K562 (cell line): ENCODE data around the gene TENT5A. TPM values are rescaled to one million over a fixed set of nuclear protein-coding genes. Genes with fewer than 3 reads are reported as not detected.

ENCODE experiments used
- ATAC-seq: fragments of 200-7000 bp; cut with Tn5 transposase; 3 replicates; pipeline ENCODE4 v1.9.1; 2020; ENCODE audit warnings: moderate library complexity
- BruUV-seq: library from RNA; stranded (reverse); fragments of 400-500 nt; replicated peaks from 2 replicates; lab custom pipeline; 2021; lab: Mats Ljungman, UMichigan
- CTCF ChIA-PET: fragments of 300-600 bp; formaldehyde crosslinking; extraction: SDS; loops from one replicate; lab custom pipeline; 2021; ENCODE audit warnings: low intra/inter-chr PET ratio; lab: Yijun Ruan, JAX
- POLR2A ChIA-PET: fragments of 300-600, 350-650 bp; sonication (Branson Sonifier 250); formaldehyde crosslinking; extraction: SDS; loops from one replicate; lab custom pipeline; 2021; ENCODE audit warnings: antibody characterized with exemption, inconsistent platforms; lab: Yijun Ruan, JAX
- DNase-seq, 4 experiments: peaks; one replicate each; pipeline versions ENCODE4 v3.0.0 to v3.0.0-alpha.2; 2011 to 2018; ENCODE audit warnings: low spot score in 3 of 4, mixed read lengths in 3 of 4; ENCODE audit errors: extremely low read depth in 1 of 4
- FAIRE-seq: peaks from 2 replicates; lab custom pipeline; 2011; peaks lifted over from hg19 to GRCh38; lab: Jason Lieb, UNC
- H2AFZ ChIP-seq: 2 replicates; pipeline ENCODE4 v1.6.0; 2011; ENCODE audit warnings: low read depth, low read length, control low read depth, inconsistent platforms
- H3K27ac ChIP-seq: fragments of 200-600 bp; 3 replicates; pipeline ENCODE4 v1.8.0; 2011; ENCODE audit warnings: low read depth, mild to moderate bottlenecking, control low read depth, inconsistent platforms, low read length, moderate library complexity, mixed read lengths; ENCODE audit errors: extremely low read depth
- H3K27me3 ChIP-seq, 2 experiments: fragments of 300-600 bp in 1 of 2; 2 replicates in 1 of 2; 3 replicates in 1 of 2; pipeline versions ENCODE4 v1.6.0 to v1.8.0; 2011; ENCODE audit warnings: inconsistent platforms in 2 of 2, low read length in 2 of 2, mild to moderate bottlenecking in 1 of 2, mixed read lengths in 1 of 2, moderate library complexity in 1 of 2; ENCODE audit not compliant: control insufficient read depth in 2 of 2, insufficient read depth in 2 of 2
- H3K36me3 ChIP-seq: fragments of 300-600 bp; 3 replicates; pipeline ENCODE4 v1.8.0; 2011; ENCODE audit warnings: mild to moderate bottlenecking, low read length, inconsistent platforms; ENCODE audit not compliant: control insufficient read depth, insufficient read depth
- H3K4me1 ChIP-seq, 2 experiments: fragments of 200-600 bp in 1 of 2; replicated peaks in 1 of 2; 2 replicates in 1 of 2; 3 replicates in 1 of 2; pipeline versions ENCODE4 v1.5.1 to v1.8.0; 2011; ENCODE audit warnings: inconsistent platforms in 2 of 2, low read length in 2 of 2, mild to moderate bottlenecking in 1 of 2, mixed read lengths in 1 of 2, moderate library complexity in 1 of 2; ENCODE audit not compliant: control insufficient read depth in 2 of 2, insufficient read depth in 2 of 2
- H3K4me2 ChIP-seq: 2 replicates; pipeline ENCODE4 v1.6.1; 2011; ENCODE audit warnings: low read length, control low read depth, inconsistent platforms, mixed read lengths; ENCODE audit not compliant: insufficient read depth
- H3K4me3 ChIP-seq: fragments of 200-600 bp; sonication (generic), shearing (Covaris generic); 2 replicates; pipeline ENCODE4 v1.5.1; 2016; ENCODE audit warnings: control low read depth, inconsistent platforms
- H3K79me2 ChIP-seq: fragments of 200-600 bp; 3 replicates; pipeline ENCODE4 v1.8.0; 2011; ENCODE audit warnings: low read length, inconsistent platforms; ENCODE audit not compliant: control insufficient read depth, insufficient read depth
- H3K9ac ChIP-seq, 2 experiments: 2 replicates each; pipeline versions ENCODE4 v1.6.0 to v1.6.1; 2011; ENCODE audit warnings: low read depth in 2 of 2, low read length in 2 of 2, control low read depth in 1 of 2, inconsistent platforms in 1 of 2, mild to moderate bottlenecking in 1 of 2, mixed read lengths in 1 of 2; ENCODE audit not compliant: insufficient read depth in 1 of 2
- H3K9me1 ChIP-seq: one replicate; pipeline ENCODE4 v1.6.0; 2011; ENCODE audit warnings: inconsistent platforms, mild to moderate bottlenecking, low read length, moderate library complexity; ENCODE audit not compliant: control insufficient read depth, insufficient read depth
- H3K9me3 ChIP-seq: replicated peaks from 2 replicates; pipeline ENCODE4 v1.5.1; 2011; ENCODE audit warnings: low read depth, low read length, inconsistent platforms; ENCODE audit not compliant: control insufficient read depth, insufficient read depth
- H4K20me1 ChIP-seq: replicated peaks from 2 replicates; pipeline ENCODE4 v1.6.1; 2011; ENCODE audit warnings: low read length, inconsistent platforms, mixed read lengths; ENCODE audit not compliant: control insufficient read depth, insufficient read depth
- BCL6 ChIP-seq: fragments of 250-450 bp; sonication (Bioruptor Pico); IDR thresholded peaks from 2 replicates; pipeline ENCODE4 v1.4.0; 2020
- SPI1 ChIP-seq: IDR thresholded peaks from 2 replicates; pipeline ENCODE4 v1.6.1; 2011; ENCODE audit warnings: low read depth, low read length, control low read depth, borderline replicate concordance
- WGBS: fragments of 100-300 bp; shearing (Covaris generic); methylation state at CpG from one replicate; pipeline ENCODE4 v1.1.6; 2016; ENCODE audit warnings: low coverage, mixed read lengths; ENCODE audit not compliant: insufficient coverage; ENCODE audit errors: missing lambda C conversion rate; 5-methylcytosine and 5-hydroxymethylcytosine counted together
- in situ Hi-C: fragments of 300-500 bp; cut with MboI; formaldehyde crosslinking; loops from 4 replicates; pipeline ENCODE4 v1.15.0; 2018; ENCODE audit warnings: inconsistent platforms, mixed read lengths
- intact Hi-C: fragments of 100-400 bp; cut with micrococcal nuclease; formaldehyde crosslinking; loops from 2 replicates; pipeline ENCODE4 v1.14.2; 2022
- polyA plus RNA-seq, 8 experiments: library from polyadenylated mRNA; depleted of rRNA in 4 of 8; stranded (reverse) in 5 of 8; unstranded in 3 of 8; fragments of >200 nt; fragmentation: Nextera tagmentation in 2 of 8; fragmentation: Illumina TruSeq in 1 of 8; extraction: Ambion mirVana in 2 of 8; extraction: Trizol in 1 of 8; gene quantifications; 2 replicates each; pipeline versions ENCODE4 v1.2.1 to v1.2.3, GENCODE V29; 2011 to 2014; ENCODE audit warnings: inconsistent platforms in 1 of 8, missing spikeins in 1 of 8
- total RNA-seq, 7 experiments: library from RNA; depleted of rRNA in 6 of 7; stranded (reverse); fragments of >200 nt in 6 of 7; fragmentation: Illumina TruSeq in 2 of 7; extraction: Trizol in 2 of 7; gene quantifications; 2 replicates each; pipeline versions ENCODE4 v1.2.1 to v1.2.3, GENCODE V29; 2011 to 2021; ENCODE audit warnings: low replicate concordance in 1 of 7
- TF ChIP-seq, protein P1 (sequence below): sonication (generic); formaldehyde crosslinking; IDR thresholded peaks from 2 replicates; pipeline ENCODE4 v1.8.1; 2022; ENCODE audit warnings: missing genetic modification reagents

Gene TENT5A
- total and polyA plus RNA-seq, 9 of the 15 experiments (the other 6 are each of a cell fraction or from before 2014, with no cell fraction given): 0.77 to 2.3 (median 1.3) TPM

DNA sequence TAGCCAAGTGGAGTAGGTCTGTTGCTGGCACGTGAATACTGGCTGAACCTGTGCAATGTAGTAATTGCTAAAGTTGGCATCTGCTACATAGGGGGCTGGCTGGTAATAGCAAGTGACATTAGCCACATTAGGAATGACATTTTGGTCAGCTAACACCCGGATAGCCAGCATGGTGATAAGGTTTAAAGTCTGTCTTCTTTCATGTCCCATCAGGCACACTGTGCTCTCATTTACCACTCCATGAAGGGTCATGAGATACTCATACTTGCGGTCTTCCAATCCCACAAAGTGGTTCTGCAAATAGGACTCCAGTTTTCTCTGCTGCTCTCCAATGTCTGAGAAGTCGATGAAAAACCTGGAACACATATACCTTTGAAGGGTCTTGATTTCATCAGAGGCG lies 2.8 kb downstream of the TENT5A start (continued):
- no peak for TF ChIP-seq BCL6
- TF ChIP-seq, all 486 proteins: peak for 0

DNA sequence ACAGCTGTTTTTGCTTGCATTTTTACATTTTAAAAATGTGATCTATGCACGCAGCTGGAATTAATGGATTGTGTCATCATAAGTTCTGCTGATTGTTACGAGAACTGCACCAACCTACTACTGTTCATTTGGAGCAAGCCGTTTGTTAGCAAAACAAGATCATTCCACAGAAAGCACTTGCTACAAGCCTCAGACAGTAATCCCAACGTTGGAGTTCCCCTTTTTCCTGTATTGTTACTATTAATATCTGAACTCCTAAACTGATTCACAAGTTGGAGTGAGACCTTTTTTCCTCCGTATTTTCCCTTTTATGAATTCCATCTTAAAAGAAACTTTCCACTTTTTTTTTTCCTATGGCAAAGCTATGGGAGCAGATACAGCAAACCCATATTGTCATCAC lies 3.5 kb downstream of the TENT5A start:
- DNase-seq: no peak
- no peaks in the 10 kb centered on the region for H3K36me3 ChIP-seq
- 0 out of 2 replicates have a peak, but pooled peaks have one; percentile 10 for TF ChIP-seq SPI1
- TF ChIP-seq, protein P1, sequence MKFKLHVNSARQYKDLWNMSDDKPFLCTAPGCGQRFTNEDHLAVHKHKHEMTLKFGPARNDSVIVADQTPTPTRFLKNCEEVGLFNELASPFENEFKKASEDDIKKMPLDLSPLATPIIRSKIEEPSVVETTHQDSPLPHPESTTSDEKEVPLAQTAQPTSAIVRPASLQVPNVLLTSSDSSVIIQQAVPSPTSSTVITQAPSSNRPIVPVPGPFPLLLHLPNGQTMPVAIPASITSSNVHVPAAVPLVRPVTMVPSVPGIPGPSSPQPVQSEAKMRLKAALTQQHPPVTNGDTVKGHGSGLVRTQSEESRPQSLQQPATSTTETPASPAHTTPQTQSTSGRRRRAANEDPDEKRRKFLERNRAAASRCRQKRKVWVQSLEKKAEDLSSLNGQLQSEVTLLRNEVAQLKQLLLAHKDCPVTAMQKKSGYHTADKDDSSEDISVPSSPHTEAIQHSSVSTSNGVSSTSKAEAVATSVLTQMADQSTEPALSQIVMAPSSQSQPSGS (CRISPR knock-in tag): no peak
- TF ChIP-seq, all 486 proteins: peak for 1
- Histone ChIP-seq H3K4me1 (peaks cover under 1 to 26% of the 10 kb centered on the region in 2 experiments; a peak in 3 of 5 replicates), H3K9ac (no peak overlapping the region), H3K79me2 (peaks cover 7% of the 10 kb centered on the region; the same call in 2 of the 3 replicates), H3K4me3 (no peak overlapping the region), H2AFZ (no peak overlapping the region), H3K27ac (no peak overlapping the region), H4K20me1 (no peaks in the 10 kb centered on the region; the same call in 1 of the 2 replicates), H3K9me3 (no peaks in the 10 kb centered on the region), H3K9me1 (no peaks in the 10 kb centered on the region), H3K4me2 (no peak overlapping the region), H3K27me3 (no peaks in the 10 kb centered on the region)
- intact Hi-C loops (no loop called here), in situ Hi-C loops (no loop called here)
- POLR2A ChIA-PET: no interaction called here
- no TSS peak for BruUV-seq
- ATAC-seq: no peak
- CTCF ChIA-PET: no interaction called here
- FAIRE-seq: no peak
- 30% methylated on average over 5 of the region's 5 CpGs for WGBS
